ENCODE measurements around the gene IFNGR2. TPM values are rescaled to one million over a fixed set of nuclear protein-coding genes. Genes with fewer than 3 reads are reported as not detected.

The IFNGR2 gene
- total and polyA plus RNA-seq, 2 of the 13 experiments (the other 11 are each of a cell fraction or from before 2014, with no cell fraction given), result 61.3 to 117 TPM

DNA sequence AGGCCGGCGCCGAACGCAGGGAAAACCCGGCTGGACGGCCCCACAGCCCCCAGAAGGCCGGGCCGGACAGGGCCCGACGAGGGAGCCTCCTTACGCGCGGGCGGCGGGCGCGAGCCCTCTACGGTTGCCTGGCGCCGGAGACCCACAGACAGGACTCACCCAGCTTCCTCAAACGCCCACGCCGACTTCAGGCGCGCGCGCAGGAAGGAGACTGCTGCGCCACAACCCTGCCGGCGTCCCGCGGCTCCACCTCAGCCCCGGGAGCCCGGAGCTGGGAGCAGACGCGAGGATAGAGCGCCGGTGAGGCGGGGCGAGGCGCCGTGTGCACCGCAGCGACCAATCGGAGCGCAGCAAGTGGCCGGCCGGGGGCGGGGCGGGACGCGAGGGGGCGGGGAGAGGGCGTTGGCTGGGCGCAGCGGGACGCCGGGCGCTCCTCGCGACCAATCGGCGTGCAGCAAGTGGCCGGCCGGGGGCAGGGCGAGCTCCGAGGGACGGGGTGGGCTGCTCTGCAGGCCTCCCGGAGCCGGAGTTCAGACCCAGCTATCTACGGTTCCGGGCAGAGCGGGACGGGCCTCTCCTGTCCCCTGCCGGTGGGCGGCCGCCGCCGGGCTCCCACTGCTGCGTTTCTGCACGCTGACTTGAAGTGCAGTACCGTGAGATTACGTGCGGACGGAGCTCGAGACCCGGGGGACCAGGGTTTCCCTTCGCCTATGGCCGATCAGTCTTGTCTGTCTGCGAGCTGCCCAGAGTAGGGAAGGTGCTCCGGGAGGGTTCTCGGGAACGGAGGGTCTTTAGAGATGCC, 76.7 kb downstream of the IFNGR2 start, which contains the start of gene TMEM50B (continued):
- TF ChIP-seq, protein P1, sequence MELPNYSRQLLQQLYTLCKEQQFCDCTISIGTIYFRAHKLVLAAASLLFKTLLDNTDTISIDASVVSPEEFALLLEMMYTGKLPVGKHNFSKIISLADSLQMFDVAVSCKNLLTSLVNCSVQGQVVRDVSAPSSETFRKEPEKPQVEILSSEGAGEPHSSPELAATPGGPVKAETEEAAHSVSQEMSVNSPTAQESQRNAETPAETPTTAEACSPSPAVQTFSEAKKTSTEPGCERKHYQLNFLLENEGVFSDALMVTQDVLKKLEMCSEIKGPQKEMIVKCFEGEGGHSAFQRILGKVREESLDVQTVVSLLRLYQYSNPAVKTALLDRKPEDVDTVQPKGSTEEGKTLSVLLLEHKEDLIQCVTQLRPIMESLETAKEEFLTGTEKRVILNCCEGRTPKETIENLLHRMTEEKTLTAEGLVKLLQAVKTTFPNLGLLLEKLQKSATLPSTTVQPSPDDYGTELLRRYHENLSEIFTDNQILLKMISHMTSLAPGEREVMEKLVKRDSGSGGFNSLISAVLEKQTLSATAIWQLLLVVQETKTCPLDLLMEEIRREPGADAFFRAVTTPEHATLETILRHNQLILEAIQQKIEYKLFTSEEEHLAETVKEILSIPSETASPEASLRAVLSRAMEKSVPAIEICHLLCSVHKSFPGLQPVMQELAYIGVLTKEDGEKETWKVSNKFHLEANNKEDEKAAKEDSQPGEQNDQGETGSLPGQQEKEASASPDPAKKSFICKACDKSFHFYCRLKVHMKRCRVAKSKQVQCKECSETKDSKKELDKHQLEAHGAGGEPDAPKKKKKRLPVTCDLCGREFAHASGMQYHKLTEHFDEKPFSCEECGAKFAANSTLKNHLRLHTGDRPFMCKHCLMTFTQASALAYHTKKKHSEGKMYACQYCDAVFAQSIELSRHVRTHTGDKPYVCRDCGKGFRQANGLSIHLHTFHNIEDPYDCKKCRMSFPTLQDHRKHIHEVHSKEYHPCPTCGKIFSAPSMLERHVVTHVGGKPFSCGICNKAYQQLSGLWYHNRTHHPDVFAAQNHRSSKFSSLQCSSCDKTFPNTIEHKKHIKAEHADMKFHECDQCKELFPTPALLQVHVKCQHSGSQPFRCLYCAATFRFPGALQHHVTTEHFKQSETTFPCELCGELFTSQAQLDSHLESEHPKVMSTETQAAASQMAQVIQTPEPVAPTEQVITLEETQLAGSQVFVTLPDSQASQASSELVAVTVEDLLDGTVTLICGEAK (IDR thresholded peaks at IDR 0.05), result no peak
- TF ChIP-seq, protein P1 (CRISPR knock-in tag; IDR thresholded peaks at IDR 0.05), result no peak
- TF ChIP-seq FOXC1 (CRISPR knock-in tag; IDR thresholded peaks at IDR 0.05; ENCODE audit: borderline replicate concordance) (no peak), ZNF552 (CRISPR knock-in tag; IDR thresholded peaks at IDR 0.05; ENCODE audit: borderline replicate concordance) (no peak), ZNF180 (CRISPR knock-in tag; IDR thresholded peaks at IDR 0.05; ENCODE audit: borderline replicate concordance, low read depth) (no peak; the same call in 1 of the 2 replicates), ZNF83 (CRISPR knock-in tag; IDR thresholded peaks at IDR 0.05; ENCODE audit: borderline replicate concordance) (no peak; the same call in 1 of the 2 replicates), KDM1A (CRISPR knock-in tag; IDR thresholded peaks at IDR 0.05) (no peak), ZNF441 (CRISPR knock-in tag; IDR thresholded peaks at IDR 0.05; ENCODE audit: borderline replicate concordance) (no peak; the same call in 1 of the 2 replicates), CREB1 (IDR thresholded peaks at IDR 0.05) (no peak), CREB1 (CRISPR knock-in tag; IDR thresholded peaks at IDR 0.05) (no peak), SIX4 (CRISPR knock-in tag; IDR thresholded peaks at IDR 0.05) (no peak)
- TF ChIP-seq, protein P2, sequence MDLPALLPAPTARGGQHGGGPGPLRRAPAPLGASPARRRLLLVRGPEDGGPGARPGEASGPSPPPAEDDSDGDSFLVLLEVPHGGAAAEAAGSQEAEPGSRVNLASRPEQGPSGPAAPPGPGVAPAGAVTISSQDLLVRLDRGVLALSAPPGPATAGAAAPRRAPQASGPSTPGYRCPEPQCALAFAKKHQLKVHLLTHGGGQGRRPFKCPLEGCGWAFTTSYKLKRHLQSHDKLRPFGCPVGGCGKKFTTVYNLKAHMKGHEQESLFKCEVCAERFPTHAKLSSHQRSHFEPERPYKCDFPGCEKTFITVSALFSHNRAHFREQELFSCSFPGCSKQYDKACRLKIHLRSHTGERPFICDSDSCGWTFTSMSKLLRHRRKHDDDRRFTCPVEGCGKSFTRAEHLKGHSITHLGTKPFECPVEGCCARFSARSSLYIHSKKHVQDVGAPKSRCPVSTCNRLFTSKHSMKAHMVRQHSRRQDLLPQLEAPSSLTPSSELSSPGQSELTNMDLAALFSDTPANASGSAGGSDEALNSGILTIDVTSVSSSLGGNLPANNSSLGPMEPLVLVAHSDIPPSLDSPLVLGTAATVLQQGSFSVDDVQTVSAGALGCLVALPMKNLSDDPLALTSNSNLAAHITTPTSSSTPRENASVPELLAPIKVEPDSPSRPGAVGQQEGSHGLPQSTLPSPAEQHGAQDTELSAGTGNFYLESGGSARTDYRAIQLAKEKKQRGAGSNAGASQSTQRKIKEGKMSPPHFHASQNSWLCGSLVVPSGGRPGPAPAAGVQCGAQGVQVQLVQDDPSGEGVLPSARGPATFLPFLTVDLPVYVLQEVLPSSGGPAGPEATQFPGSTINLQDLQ (CRISPR knock-in tag; IDR thresholded peaks at IDR 0.05), result peak; percentile 48; the same call in 1 of the 2 replicates
- TF ChIP-seq, protein P3, sequence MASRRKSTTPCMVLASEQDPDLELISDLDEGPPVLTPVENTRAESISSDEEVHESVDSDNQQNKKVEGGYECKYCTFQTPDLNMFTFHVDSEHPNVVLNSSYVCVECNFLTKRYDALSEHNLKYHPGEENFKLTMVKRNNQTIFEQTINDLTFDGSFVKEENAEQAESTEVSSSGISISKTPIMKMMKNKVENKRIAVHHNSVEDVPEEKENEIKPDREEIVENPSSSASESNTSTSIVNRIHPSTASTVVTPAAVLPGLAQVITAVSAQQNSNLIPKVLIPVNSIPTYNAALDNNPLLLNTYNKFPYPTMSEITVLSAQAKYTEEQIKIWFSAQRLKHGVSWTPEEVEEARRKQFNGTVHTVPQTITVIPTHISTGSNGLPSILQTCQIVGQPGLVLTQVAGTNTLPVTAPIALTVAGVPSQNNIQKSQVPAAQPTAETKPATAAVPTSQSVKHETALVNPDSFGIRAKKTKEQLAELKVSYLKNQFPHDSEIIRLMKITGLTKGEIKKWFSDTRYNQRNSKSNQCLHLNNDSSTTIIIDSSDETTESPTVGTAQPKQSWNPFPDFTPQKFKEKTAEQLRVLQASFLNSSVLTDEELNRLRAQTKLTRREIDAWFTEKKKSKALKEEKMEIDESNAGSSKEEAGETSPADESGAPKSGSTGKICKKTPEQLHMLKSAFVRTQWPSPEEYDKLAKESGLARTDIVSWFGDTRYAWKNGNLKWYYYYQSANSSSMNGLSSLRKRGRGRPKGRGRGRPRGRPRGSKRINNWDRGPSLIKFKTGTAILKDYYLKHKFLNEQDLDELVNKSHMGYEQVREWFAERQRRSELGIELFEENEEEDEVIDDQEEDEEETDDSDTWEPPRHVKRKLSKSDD (CRISPR knock-in tag; IDR thresholded peaks at IDR 0.05; ENCODE audit: low read depth), result no peak

Measured in HepG2 (cell line).